NCI-H187 treated with DMSO at 0.1 percent for 48 hours (cell line): ENCODE data around the gene PEAK1.

Experiments
- DNase-seq: peaks from one replicate; lab custom pipeline; 2025; lab: John Stamatoyannopoulos, UW

PEAK1 gene

GRCh38 chr15:77398927-77399326 is 21.0 kb downstream of the PEAK1 start:
- DNase-seq = no peak

DNA sequence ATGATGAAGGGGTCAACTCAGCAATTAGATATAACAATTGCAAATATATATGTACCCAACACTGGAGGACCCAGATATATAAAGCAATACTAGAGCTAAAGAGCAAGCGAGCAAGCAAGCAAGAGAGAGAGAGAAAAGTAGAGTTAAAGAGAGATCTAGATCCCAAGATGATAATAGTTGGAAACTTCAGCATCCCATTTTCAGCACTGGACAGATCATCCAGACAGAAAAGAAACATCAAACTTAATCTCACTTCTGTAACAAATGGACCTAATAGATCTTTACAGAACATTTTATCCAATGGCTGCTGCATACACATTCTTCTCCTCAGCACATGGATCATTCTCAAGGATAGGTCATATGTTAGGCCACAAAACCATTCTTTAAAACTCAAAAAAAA is 23.2 kb downstream of the PEAK1 start:
- no peak for DNase-seq

DNA sequence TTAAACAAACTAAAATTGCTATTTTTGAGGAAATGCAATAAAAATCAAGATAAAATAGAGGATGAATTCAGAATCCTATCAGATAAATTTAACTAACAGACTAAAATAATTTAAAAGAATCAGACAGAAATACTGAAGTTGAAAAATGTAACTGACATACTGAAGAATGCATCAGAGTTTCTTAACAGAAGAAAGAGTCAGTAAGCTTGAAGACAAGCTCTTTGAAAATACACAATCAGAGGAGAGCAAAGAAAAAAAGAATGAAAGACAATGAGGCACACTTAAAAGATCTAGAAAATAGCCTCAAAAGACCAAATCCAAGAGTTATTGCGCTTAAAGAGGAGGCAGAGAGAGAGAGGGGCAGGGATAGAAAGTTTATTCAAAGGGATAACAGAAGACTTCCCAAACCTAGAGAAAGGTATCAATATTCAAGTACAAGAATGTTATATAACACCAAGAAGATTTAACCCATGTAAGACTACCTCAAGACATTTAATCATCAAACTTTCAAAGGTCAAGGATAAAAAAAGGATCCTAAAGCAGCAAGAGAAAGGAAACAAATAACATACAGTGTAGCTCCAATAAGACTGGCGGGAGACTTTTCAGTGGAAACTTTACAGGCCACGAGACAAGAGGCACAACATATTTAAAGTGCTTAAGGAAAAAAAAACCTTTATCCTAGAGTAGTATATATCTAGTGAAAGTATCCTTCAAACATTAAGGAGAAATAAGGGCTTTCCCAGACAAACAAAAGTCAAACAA is 24.7 kb downstream of the PEAK1 start:
- no peak for DNase-seq

GRCh38 chr15:77393471-77393840 is 26.4 kb downstream of the PEAK1 start:
- DNase-seq = no peak

DNA sequence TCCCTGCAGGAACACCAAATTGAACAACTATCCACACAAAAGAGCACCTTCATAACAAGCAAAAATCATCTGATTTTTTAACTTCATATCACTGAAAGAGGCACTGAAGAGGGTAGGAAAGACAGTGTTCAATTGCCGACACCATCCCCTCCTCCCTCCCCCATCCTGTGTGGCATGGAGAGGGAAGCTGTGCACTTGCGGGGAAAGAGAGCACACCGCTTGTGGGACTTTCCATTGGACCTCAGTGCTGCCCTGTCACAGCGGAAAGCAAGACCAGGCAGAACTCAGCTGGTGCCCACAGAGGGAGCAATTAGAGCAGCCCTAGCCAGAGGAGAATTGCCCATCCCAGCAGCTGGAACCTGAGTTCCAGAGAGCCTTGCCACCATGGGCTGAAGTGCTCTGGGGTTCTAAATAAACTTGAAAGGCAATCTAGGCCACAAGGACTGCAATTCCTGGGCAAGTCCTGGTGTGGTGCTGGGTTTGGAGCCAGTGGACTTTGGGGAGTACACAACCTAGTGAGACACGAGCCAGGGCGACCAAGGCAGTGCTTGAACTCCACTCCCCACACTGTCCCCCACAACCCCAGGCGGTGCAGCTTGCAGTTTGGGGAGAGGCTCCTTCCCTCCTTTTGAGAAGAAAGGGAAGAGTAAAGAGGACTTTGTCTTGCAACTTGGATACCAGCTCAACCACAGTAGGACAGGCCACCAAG is 27.0 kb downstream of the PEAK1 start:
- DNase-seq = no peak

- no peak for DNase-seq
These were observed 28.4 kb downstream of the PEAK1 start for GRCh38 chr15:77391372-77391951.

DNA sequence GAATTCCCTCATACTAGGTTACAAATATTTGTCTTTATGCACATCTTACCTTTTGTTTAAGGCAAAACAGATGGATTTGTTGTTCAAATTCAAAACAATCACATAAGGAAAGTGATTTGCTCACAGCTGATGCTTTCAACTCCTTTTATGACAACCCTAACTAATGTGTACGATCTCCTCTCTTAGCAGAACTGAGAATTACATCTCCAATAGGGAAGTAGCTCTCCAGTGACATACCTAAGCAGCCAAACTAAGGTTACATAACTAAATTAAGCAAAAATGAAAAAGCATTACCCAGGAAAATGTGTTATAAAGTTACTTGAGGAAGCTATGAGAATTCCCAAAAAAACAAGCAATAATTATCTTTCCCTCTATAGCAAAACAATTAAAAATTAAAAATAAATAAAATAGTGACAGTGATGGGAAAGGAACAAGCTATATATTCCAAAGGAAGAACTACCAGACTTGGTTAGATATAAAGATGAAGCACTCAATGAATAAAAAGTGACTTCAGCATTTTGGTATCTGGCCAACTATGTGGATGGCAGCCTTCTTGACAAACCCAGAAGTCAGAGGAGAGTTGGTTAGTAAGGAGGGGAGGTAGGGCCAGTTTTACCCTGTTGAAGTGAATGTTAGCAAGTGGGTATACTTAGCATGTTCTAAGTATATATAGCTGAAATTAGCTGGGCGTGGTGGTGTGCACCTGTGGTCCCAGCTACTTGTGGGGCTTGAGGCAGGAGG is 32.4 kb downstream of the PEAK1 start:
- DNase-seq = no peak

- DNase-seq = no peak
These were observed 33.3 kb downstream of the PEAK1 start for GRCh38 chr15:77386626-77387025.

DNA sequence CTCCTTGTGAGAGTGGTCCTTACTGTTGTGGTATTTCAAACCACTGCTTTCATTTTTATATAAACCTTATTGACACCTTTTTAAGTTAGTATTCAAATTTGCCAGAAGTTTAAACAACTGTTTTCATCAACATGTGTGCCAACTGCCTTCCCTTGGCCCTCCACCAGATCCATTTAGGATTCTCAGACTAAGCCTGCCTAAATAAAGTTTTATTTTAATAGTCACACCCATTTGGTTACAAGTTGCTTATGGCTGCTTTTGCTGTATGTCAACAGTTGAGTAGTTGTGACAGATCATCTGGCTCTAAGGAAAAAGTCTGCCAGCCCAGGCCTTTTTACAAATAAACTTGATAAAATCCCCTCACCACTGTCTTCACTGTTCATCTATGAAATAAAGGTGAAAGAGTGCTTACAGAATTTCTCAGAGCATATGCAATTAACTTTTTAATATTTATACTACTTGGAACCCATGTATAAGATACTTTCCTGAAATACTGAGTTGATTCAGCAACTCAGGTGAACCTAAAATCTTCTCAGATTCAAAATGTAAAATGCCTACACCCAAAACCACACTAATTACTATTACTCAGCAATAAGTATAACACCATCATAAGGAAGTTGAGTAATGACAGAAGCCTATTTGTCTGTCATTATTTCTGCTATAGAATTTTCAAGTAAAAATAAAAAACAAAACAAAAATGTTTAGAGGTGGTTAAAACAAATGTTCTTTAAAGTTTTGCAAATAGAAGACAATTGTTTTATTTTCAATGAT is 35.1 kb downstream of the PEAK1 start:
- DNase-seq = no peak

DNA sequence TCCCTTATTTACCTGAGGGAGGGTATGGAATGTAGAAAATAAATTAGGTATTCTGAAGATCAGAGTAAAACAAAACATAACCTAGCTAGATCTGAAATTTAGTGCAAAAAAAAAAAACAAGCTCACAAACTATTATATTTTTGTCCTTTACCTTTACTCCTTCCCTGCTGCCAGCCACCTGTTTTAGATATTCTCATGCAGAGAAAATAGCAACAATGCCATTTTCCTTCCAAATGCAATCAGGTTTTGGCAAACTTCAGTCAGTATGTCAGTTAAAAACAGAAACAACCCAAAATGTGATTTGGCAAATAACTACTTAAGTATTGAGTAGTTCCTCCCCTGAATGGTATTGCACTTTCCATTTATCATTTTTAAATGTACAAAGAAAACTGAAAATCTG is 35.8 kb downstream of the PEAK1 start:
- DNase-seq = no peak

- DNase-seq = no peak
These were observed 39.9 kb downstream of the PEAK1 start for GRCh38 chr15:77380033-77380432.

- DNase-seq = no peak
These were observed 43.1 kb downstream of the PEAK1 start for GRCh38 chr15:77376770-77377169.

DNA sequence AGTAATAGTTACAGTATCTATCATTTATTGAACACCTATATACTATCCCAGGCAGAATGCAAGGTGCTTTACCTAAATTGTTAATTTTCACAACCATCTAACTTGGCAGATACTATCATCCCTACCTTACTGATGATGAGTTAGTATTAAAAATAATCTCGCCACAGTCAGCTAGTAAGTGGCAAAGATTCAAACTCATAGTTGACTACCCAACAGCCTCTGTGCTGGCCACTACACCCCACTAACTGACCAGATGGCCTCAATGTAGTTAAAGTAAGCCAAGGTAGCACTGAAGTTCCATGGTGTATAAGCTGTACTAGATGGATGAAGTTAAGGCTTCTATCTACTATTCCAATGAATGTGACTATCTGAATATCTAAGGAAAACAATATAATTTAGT is 44.8 kb downstream of the PEAK1 start:
- DNase-seq = no peak

DNA sequence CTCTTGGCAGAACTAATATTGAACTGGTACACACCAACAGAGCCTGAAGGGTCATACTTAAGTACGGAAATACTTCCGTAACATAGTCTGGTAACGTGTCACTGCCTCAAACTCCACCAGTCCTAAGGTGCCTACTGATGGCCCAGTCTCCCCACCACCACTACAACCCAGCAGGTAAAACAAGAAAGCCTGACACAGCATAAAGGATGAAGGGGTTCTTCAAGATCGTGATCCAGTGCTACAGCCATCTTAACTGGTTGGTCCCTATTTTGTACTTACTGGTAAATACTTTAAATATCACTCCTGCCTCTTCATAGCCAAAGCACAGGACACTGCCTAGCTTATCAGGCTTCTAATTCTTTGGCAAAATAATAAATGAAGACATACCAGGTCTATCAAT is 46.5 kb downstream of the PEAK1 start:
- no peak for DNase-seq

DNA sequence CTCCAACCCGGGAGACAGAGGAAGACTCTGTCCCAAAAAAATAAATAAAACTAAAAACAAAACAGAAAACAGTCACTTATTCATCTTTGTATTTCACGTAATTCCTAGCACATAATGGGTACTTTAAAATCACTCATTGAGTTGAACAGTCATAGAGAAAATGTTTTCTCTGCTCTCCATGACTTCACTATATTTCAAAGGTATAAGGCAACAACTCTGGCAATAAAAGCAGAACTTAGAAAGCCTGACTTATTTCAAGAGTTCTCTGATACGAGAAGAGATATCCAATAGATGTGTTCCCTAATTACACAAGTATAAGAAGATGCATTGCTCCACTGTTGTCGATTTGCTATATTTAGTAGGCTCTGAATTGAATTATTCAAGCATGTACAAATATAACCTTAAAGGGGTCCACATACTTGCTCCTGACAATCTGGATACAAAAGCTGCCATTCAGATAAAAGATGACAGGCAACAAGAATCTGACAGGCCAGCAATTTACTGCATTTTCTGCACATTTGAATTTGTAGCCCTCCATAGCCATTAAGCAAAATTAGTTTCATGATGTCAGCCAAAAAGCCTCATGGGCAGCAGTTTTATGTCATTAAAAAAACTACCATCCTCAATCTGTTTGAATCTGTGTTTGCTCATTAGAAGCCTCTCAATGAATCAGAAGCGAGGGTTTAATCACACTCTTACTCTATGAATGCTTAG is 47.9 kb downstream of the PEAK1 start:
- DNase-seq = no peak

GRCh38 chr15:77370580-77370979 is 49.3 kb downstream of the PEAK1 start:
- DNase-seq = no peak

DNA sequence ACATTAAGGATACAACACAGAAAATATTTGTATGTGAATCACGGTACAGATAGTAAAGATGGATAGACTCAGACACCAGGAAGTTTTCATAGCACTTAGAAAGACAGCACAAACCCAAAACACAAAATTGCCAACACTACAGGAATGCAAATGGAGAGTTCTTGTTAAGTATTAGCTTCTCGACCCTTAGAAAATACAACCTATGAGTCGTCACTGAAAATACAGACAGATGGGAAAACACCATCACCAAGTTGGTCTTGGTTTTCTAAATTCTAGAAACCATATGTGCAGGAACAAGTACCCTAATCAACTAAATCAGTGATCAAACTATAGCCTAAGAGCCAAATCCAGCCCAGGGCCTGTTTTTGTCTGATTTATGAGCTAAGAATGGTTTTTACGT is 50.7 kb downstream of the PEAK1 start:
- DNase-seq = no peak

GRCh38 chr15:77367631-77368030 is 52.3 kb downstream of the PEAK1 start:
- no peak for DNase-seq

GRCh38 chr15:77361456-77361855 is 58.4 kb downstream of the PEAK1 start:
- DNase-seq = no peak

DNA sequence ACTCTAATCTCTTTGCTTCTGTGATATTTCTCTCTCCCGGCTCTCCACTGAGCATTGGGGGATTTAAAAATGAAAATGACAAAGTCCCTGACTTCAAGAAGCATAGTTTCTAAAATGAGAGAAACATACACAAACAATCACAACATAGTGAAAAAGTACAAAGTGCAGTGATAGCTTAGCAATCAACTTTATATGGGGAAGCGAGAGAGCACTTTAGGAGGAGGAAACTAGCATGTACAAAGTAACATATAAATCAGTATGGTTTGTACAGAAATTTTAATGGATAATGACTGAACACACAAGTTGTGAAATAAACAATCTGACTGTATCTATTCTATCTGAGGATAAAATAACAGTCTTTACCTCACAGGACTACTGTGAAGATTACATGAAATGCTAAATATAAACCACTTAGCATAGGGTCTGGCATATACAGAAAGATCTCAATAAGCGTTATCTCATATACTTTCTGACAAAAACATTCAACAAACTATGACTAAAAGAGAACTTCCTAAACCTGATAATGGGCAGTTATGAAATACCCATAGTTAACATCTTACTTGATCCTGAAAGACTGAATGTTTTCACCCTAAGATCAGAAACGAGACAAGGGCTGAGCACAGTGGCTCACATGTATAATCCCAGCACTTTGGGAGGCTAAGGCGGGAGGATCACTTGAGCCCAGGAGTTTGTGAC is 61.2 kb downstream of the PEAK1 start:
- no peak for DNase-seq

DNA sequence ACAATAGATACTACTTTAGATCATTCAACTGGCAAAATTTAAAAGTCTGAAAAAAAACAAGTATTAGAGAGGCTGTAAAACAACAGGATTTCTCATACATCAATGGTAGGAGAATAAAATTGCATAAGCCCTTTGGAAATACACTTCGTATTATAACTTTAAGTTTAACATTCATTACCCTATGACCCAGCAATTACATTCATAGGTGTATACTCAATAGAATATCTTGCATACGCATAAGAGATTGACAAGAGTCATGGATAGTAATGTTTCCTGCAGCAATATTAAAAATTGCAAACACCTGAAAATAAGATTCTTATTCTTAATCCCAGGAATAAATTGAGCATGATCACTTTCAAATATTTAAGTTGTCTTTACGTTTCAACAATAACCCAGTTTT is 63.6 kb downstream of the PEAK1 start:
- no peak for DNase-seq
